NB4 (cell line): ENCODE measurements around the gene HDAC6.

Experiments
- CTCF ChIP-seq: IDR thresholded peaks from one replicate; pipeline ENCODE4 v1.5.1; 2012; ENCODE audit warnings: low read depth, low read length
- MAX ChIP-seq: IDR thresholded peaks from 2 replicates; pipeline ENCODE4 v1.6.1; 2011; ENCODE audit warnings: low read depth, low read length

GRCh38 chrX:48794340-48794910, 7.4 kb upstream of the HDAC6 start:
- TF ChIP-seq CTCF (no peak), MAX (no peak)
